ENCODE data around the gene ERI3. TPM values are rescaled to one million over a fixed set of nuclear protein-coding genes. Genes with fewer than 3 reads are reported as not detected.

ERI3 gene
- total RNA-seq, 4 donors from 2014 or later: 28.8 to 63.2 (median 45.0) TPM

- 76 to 84% methylated on average over 10 of the region's 10 CpGs for WGBS, 2 donors
- no peak overlapping the region for H3K4me3 ChIP-seq (replicated peaks in 1 of 3)
- H3K36me3 ChIP-seq: no peaks in the 10 kb centered on the region
- no peak for TF ChIP-seq POLR2A (IDR thresholded peaks at IDR 0.05)
- no peak for TF ChIP-seq CTCF (IDR thresholded peaks at IDR 0.05)
- intact Hi-C loops (cut with DNase I): no loop called here
- H3K4me1 ChIP-seq: no peaks in the 10 kb centered on the region
- no peaks in the 10 kb centered on the region for H3K9me3 ChIP-seq
- no peak for DNase-seq
- no peak overlapping the region for H3K27ac ChIP-seq
- H3K27me3 ChIP-seq: no peaks in the 10 kb centered on the region
Measured at GRCh38 chr1:44256762-44257554, 98.1 kb downstream of the ERI3 start.

- no peaks in the 10 kb centered on the region for H3K27me3 ChIP-seq
- H3K9me3 ChIP-seq: no peaks in the 10 kb centered on the region
- DNase-seq: no peak
- TF ChIP-seq POLR2A (IDR thresholded peaks at IDR 0.05): no peak
- TF ChIP-seq CTCF (IDR thresholded peaks at IDR 0.05): no peak
- H3K4me3 ChIP-seq (replicated peaks in 1 of 3): no peak overlapping the region
- H3K4me1 ChIP-seq: no peaks in the 10 kb centered on the region
- intact Hi-C loops (cut with DNase I): no loop called here
- no peak overlapping the region for H3K27ac ChIP-seq
- WGBS, 2 donors: 94 to 98% methylated on average over 4 of the region's 4 CpGs
- no peaks in the 10 kb centered on the region for H3K36me3 ChIP-seq
Measured at GRCh38 chr1:44254392-44254910, 100.6 kb downstream of the ERI3 start.

- Histone ChIP-seq H3K27me3 (no peaks in the 10 kb centered on the region), H3K9me3 (no peaks in the 10 kb centered on the region), H3K4me3 (replicated peaks in 1 of 3) (no peak overlapping the region), H3K36me3 (no peaks in the 10 kb centered on the region), H3K27ac (no peak overlapping the region), H3K4me1 (no peaks in the 10 kb centered on the region)
- TF ChIP-seq POLR2A (IDR thresholded peaks at IDR 0.05) (no peak), CTCF (IDR thresholded peaks at IDR 0.05) (no peak)
- no peak for DNase-seq
- 89 to 97% methylated on average over 21 to 22 of the region's 23 CpGs for WGBS, 2 donors
- intact Hi-C loops (cut with DNase I): no loop called here
Measured at GRCh38 chr1:44251989-44252671, 102.9 kb downstream of the ERI3 start.

GRCh38 chr1:44251486-44251885 is 103.6 kb downstream of the ERI3 start:
- no peak for DNase-seq
- WGBS, 2 donors: 94 to 100% methylated on average over 1 of the region's 1 CpG
- Histone ChIP-seq H3K27ac (no peak overlapping the region), H3K9me3 (no peaks in the 10 kb centered on the region), H3K36me3 (no peaks in the 10 kb centered on the region), H3K27me3 (no peaks in the 10 kb centered on the region), H3K4me1 (no peaks in the 10 kb centered on the region), H3K4me3 (replicated peaks in 1 of 3) (no peak overlapping the region)
- TF ChIP-seq CTCF (IDR thresholded peaks at IDR 0.05) (no peak), POLR2A (IDR thresholded peaks at IDR 0.05) (no peak)
- intact Hi-C loops (cut with DNase I): no loop called here

Data from thyroid gland (tissue), 4 donors.